Activated CD8-positive, alpha-beta memory T cell treated with anti-CD3 and anti-CD28 coated beads for 1 hour (primary cell): Measurements from ENCODE around the gene GLMP.
"Not testable (repeated sequence)": the region's sequence is repeated elsewhere in the genome, so short reads cannot be mapped to it uniquely, and the experiment has no call there.

Source experiments
- DNase-seq, 2 donors: peaks; one replicate each; pipeline ENCODE4 v3.0.0-alpha.2; 2020; ENCODE audit warnings: low read depth in 1 of 2; ENCODE audit errors: extremely low read depth in 1 of 2

The GLMP gene, protein sequence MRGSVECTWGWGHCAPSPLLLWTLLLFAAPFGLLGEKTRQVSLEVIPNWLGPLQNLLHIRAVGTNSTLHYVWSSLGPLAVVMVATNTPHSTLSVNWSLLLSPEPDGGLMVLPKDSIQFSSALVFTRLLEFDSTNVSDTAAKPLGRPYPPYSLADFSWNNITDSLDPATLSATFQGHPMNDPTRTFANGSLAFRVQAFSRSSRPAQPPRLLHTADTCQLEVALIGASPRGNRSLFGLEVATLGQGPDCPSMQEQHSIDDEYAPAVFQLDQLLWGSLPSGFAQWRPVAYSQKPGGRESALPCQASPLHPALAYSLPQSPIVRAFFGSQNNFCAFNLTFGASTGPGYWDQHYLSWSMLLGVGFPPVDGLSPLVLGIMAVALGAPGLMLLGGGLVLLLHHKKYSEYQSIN

GRCh38 chr1:156295391-156295947, at the start of gene GLMP:
TSS of gene GLMP (minus strand) at chr1:156295679. CDS start at chr1:156295645, 34 bp downstream.
- peak in 1 of 2 donors; percentile 32 for DNase-seq

GRCh38 chr1:156344409-156344808, 48.9 kb upstream of the GLMP start:
- DNase-seq = no peak

GRCh38 chr1:156342166-156342955, 46.9 kb upstream of the GLMP start:
- DNase-seq = no peak

- DNase-seq = peak; percentile 96 to 99
Observed at GRCh38 chr1:156338180-156338976, 42.9 kb upstream of the GLMP start, which contains the start of the genes CCT3 and TSACC. TSS of gene CCT3 (minus strand) at chr1:156338292. CDS start at chr1:156338184, 108 bp downstream. TSS of gene TSACC (plus strand) at chr1:156338526. CDS start at chr1:156339758, 1,232 bp downstream.

- no peak for DNase-seq
Observed at GRCh38 chr1:156337888-156338179, 42.4 kb upstream of the GLMP start.

DNA sequence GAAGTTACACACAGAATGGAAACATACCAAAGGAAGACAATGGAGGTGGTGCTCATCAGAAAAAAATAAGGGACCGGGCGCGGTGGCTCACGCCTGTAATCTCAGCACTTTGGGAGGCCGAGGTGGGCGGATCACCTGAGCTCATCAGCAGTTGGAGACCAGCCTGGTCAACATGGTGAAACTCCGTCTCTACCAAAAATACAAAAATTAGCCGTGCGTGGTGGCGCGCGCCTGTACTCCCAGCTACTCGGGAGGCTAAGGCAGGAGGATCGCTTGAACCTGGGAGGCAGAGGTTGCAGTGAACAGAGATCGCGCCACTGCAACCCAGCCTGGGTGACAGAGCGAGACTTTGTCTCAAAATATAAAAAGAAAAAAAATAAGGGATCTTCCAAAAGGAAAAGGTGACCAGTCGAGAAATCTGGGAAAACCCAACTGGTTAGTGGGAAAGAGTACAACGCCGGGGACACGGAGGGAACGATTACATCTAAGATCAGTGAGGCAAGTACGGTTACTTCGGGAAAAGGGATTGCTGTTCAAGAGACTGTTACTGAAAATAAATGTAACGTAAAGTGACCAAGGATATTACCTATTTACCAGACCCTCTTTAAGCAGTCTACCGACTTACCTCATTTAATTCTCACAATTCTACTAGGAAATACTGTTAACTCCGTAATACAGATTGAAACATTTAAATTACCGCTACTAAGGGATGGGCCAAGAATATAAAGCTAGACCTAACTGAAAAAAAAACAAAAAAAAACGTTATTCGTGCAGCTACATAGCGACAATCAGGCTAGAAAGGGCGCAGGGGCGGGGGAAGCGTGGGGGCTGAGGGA, 41.8 kb upstream of the GLMP start:
- no peak for DNase-seq

DNA sequence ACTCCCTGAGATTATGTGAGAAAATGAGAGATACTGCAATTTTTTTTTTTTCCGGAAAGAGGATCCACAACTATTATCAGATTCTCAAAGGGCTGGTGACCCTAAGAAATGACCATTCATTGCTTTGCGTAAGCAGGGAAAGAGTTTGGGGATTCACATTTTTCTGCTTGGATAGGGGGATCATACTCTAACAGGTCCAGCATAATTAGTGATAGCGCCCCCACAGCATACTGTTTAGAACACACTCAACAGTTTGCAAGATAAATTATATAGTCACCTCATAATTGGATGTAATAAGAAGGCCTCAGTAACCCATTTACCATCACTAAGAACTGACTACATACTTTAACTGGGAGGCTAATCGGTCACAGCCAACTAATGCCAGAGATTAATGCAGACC, 40.8 kb upstream of the GLMP start:
- no peak for DNase-seq

DNA sequence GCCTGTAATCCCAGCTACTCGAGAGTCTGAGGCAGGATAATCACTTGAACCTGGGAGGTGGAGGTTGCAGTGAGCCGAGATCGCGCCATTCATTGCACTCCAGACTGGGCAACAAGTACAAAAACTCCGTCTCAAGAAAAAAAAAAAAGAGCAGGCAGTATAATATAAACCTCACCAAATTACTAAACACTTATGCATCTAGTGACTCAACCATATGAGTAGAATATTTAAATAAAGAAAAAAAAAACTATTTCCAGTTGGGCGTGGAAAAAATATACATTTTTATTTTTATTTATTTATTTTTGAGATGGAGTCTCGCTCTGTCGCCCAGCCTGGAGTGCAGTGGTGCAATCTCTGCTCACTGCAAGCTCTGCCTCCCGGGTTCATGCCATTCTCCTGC, 27.7 kb upstream of the GLMP start:
- not testable (repeated sequence) for DNase-seq

- DNase-seq = no peak
Observed at GRCh38 chr1:156320560-156320959, 25.1 kb upstream of the GLMP start.

GRCh38 chr1:156319664-156320063, 24.2 kb upstream of the GLMP start:
- DNase-seq = no peak

DNA sequence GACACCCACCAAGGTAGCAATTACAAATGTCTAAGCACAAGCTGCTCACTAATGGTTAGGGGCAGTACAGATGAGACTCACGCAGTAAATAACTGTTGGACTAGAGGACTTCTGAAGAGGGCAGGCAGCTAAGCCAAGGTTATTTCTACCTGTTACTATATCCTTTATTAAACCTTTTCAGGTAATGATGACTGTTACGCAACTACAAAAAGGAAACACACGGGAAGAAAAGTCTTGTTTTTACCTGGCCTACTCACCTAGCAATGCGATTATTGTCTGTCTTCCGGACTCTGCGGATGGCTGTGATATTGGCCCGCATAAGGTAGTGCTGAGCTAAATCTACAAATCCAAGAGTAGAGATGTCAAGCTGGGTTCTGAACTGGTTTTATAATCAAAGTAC, 21.4 kb upstream of the GLMP start:
- no peak for DNase-seq

- DNase-seq = no peak
Observed at GRCh38 chr1:156310962-156311361, 15.5 kb upstream of the GLMP start.

GRCh38 chr1:156308078-156308477, 12.6 kb upstream of the GLMP start:
- no peak for DNase-seq

GRCh38 chr1:156305215-156305614, 9.7 kb upstream of the GLMP start:
- DNase-seq = no peak

DNA sequence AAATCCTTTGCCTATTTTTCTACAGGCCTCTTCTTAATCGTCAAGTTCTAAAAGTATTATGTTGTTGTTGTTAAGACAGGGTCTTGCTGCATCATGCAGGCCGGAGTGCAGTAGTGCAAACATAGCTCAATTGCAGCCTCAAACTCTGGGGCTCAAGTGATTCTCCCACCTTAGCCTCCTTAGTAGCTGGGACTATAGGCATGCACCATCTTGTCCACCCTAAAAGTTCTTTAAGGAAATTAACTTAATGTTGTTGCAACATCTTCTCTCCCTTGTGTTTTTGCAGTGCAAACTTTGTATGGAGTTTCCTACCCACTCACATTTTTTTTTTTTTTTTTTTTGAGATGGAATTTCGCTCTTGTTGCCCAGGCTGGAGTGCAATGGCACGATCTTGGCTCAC, 7.8 kb upstream of the GLMP start:
- DNase-seq = no peak

GRCh38 chr1:156298852-156299357, 3.4 kb upstream of the GLMP start, which contains the start of gene VHLL:
TSS of gene VHLL (minus strand) at chr1:156299307. CDS start at chr1:156299189, 118 bp downstream.
- no peak for DNase-seq

DNA sequence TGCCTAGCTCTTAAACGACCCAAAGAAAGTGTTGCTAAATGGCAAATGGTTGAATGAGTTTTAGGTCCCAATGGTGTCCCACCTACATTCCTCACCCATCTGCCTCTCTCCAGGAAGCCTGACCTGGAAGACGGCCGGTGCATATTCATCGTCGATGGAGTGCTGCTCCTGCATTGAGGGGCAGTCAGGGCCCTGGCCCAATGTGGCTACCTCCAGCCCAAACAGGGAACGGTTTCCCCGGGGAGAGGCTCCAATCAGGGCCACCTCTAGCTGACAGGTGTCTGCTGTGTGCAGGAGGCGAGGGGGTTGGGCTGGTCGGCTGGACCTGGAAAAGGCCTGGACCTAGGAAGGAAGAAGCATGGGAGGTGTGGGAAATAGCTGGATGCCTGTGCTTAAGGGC, 1.6 kb downstream of the GLMP start:
- no peak for DNase-seq

GRCh38 chr1:156293098-156293434, 2.4 kb downstream of the GLMP start:
- no peak for DNase-seq

DNA sequence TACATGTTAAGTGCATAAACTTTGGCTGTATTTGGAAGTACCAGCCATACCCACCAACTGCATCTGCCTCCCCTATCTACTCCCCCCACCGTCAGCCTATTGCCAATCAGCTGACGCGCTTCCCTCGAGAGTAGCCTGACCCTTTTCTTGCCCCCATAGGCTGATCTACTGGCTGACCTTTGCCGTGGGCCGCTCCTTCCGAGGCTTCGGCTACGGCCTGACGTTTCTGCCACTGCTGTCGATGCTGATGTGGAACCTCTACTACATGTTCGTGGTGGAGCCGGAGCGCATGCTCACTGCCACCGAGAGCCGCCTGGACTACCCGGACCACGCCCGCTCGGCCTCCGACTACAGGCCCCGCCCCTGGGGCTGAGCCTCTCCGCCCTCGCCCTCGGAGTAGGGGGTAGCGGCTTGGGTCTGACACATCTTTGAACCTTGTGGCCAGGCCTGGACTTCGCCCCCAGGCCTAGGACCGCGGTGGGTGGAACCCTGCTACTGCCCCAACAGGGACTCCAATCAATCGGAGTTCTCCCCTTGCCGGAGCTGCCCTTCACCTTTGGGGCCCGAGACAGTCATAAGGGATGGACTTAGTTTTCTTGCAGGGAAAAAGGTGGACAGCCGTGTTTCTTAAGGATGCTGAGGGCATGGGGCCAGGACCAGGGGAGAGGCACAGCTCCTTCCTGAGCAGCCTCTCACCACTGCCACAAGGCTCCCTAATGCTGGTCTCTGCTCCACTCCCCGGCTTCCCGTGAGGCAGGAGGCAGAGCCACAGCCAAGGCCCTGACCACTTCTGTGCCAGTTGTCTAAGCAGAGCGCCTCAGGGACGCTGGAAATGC, 4.0 kb downstream of the GLMP start:
- peak in 1 of 2 donors; percentile 9 for DNase-seq
